HepG2 (cell line): ENCODE data around the gene TRPM1. TPM values are rescaled to one million over a fixed set of nuclear protein-coding genes. Genes with fewer than 3 reads are reported as not detected.
A peak's percentile ranks its signal among the peaks of the same experiment; 100 is the strongest.

Source experiments
- ATAC-seq: fragments of 200-7000 bp; cut with Tn5 transposase; 3 replicates; pipeline ENCODE4 v1.9.1; 2020; ENCODE audit warnings: mild to moderate bottlenecking, moderate library complexity
- BruUV-seq: library from RNA; stranded (reverse); fragments of 400-500 nt; replicated peaks from 2 replicates; lab custom pipeline; 2021; lab: Mats Ljungman, UMichigan
- CTCF ChIA-PET: fragments of 300-600 bp; formaldehyde crosslinking; extraction: SDS; loops from one replicate; lab custom pipeline; 2021; ENCODE audit warnings: low total read pairs, inconsistent platforms, low intra/inter-chr PET ratio; lab: Yijun Ruan, JAX
- POLR2A ChIA-PET: fragments of 350-600 bp; sonication (Branson Sonifier 250); formaldehyde crosslinking; loops from one replicate; lab custom pipeline; 2020; ENCODE audit warnings: antibody characterized with exemption, inconsistent platforms; lab: Yijun Ruan, JAX
- DNase-seq: peaks from one replicate; pipeline ENCODE4 v3.0.0-alpha.2; 2015; ENCODE audit warnings: low spot score
- FAIRE-seq: peaks from 3 replicates; lab custom pipeline; 2011; peaks lifted over from hg19 to GRCh38; lab: Jason Lieb, UNC
- H2AFZ ChIP-seq: one replicate; pipeline ENCODE4 v1.6.1; 2011; ENCODE audit warnings: low read length, inconsistent platforms
- H3K27ac ChIP-seq: fragments of 300-600 bp; 3 replicates; pipeline ENCODE4 v1.8.0; 2011; ENCODE audit warnings: mixed run types, mild to moderate bottlenecking, mixed read lengths, low read length, inconsistent platforms; ENCODE audit not compliant: insufficient read depth; ENCODE audit errors: extremely low read length
- H3K27me3 ChIP-seq, 2 experiments: fragments of 200-600 bp in 1 of 2; 2 replicates in 1 of 2; 3 replicates in 1 of 2; pipeline versions ENCODE4 v1.6.0 to v1.8.0; 2011; ENCODE audit warnings: low read length in 2 of 2, mild to moderate bottlenecking in 2 of 2, moderate library complexity in 2 of 2, inconsistent platforms in 1 of 2; ENCODE audit not compliant: insufficient read depth in 2 of 2, control insufficient read depth in 1 of 2
- H3K36me3 ChIP-seq, 2 experiments: fragments of 200-600 bp in 1 of 2; replicated peaks in 1 of 2; 2 replicates in 1 of 2; 3 replicates in 1 of 2; pipeline versions ENCODE4 v1.5.1 to v1.8.0; 2011; ENCODE audit warnings: low read length in 2 of 2, inconsistent platforms in 1 of 2; ENCODE audit not compliant: insufficient read depth in 2 of 2, control insufficient read depth in 1 of 2
- H3K4me1 ChIP-seq: 2 replicates; pipeline ENCODE4 v1.5.1; 2012; ENCODE audit warnings: low read length, inconsistent platforms; ENCODE audit not compliant: insufficient read depth
- H3K4me2 ChIP-seq: 2 replicates; pipeline ENCODE4 v1.6.0; 2011; ENCODE audit warnings: low read depth, low read length, inconsistent platforms
- H3K4me3 ChIP-seq, 3 experiments: fragments of 200-600 bp in 1 of 3; sonication (generic), shearing (Covaris generic) in 1 of 3; replicated peaks in 1 of 3; 2 replicates each; pipeline ENCODE4 v1.5.1; 2011 to 2016; ENCODE audit warnings: low read length in 3 of 3, inconsistent platforms in 2 of 3, low read depth in 2 of 3, mild to moderate bottlenecking in 2 of 3, control low read depth in 1 of 3, mixed read lengths in 1 of 3; ENCODE audit not compliant: insufficient read depth in 1 of 3
- H3K79me2 ChIP-seq: one replicate; pipeline ENCODE4 v1.6.1; 2011; ENCODE audit warnings: low read length, inconsistent platforms; ENCODE audit not compliant: insufficient read depth
- H3K9ac ChIP-seq: 2 replicates; pipeline ENCODE4 v1.6.0; 2011; ENCODE audit warnings: mild to moderate bottlenecking, low read depth, low read length, inconsistent platforms; ENCODE audit not compliant: insufficient read depth
- H3K9me3 ChIP-seq: 2 replicates; pipeline ENCODE4 v1.5.1; 2012; ENCODE audit warnings: mild to moderate bottlenecking, low read length
- H4K20me1 ChIP-seq: 2 replicates; pipeline ENCODE4 v1.6.0; 2011; ENCODE audit warnings: inconsistent platforms, mild to moderate bottlenecking, low read length, moderate library complexity; ENCODE audit not compliant: insufficient read depth
- ADNP ChIP-seq: sonication (generic); formaldehyde crosslinking; IDR thresholded peaks from 2 replicates; pipeline ENCODE4 v1.4.0; 2020; ENCODE audit warnings: missing genetic modification reagents
- ESRRA ChIP-seq: sonication (generic); formaldehyde crosslinking; IDR thresholded peaks from 2 replicates; pipeline ENCODE4 v1.5.1; 2020; ENCODE audit warnings: mild to moderate bottlenecking, low read depth, missing genetic modification reagents
- GPN1 ChIP-seq: sonication (generic); formaldehyde crosslinking; IDR thresholded peaks from 2 replicates; pipeline ENCODE4 v1.5.1; 2020; ENCODE audit warnings: missing genetic modification reagents, borderline replicate concordance
- HDAC1 ChIP-seq: sonication (generic); formaldehyde crosslinking; IDR thresholded peaks from 2 replicates; pipeline ENCODE4 v1.5.1; 2020; ENCODE audit warnings: mild to moderate bottlenecking, missing genetic modification reagents
- KAT2B ChIP-seq: fragments of 150-350 bp; IDR thresholded peaks from 2 replicates; pipeline ENCODE4 v1.6.1; 2014; ENCODE audit warnings: low read depth, low read length, borderline replicate concordance
- KDM2A ChIP-seq: sonication (generic); formaldehyde crosslinking; IDR thresholded peaks from 2 replicates; pipeline ENCODE4 v1.4.0; 2020; ENCODE audit warnings: low read depth, missing genetic modification reagents, borderline replicate concordance
- PRDM15 ChIP-seq: sonication (generic); formaldehyde crosslinking; IDR thresholded peaks from 2 replicates; pipeline ENCODE4 v1.4.0; 2020; ENCODE audit warnings: missing genetic modification reagents
- RBM22 ChIP-seq: fragments of 200-400 bp; formaldehyde crosslinking; optimal IDR thresholded peaks from 2 replicates; pipeline ENCODE3; 2017; ENCODE audit warnings: mild to moderate bottlenecking, low read length, moderate library complexity
- RNF219 ChIP-seq: sonication (generic); formaldehyde crosslinking; IDR thresholded peaks from 2 replicates; pipeline ENCODE4 v1.5.0; 2020; ENCODE audit warnings: mild to moderate bottlenecking, missing genetic modification reagents
- SMARCC2 ChIP-seq: fragments of 450-650 bp; IDR thresholded peaks from 2 replicates; pipeline ENCODE4 v1.6.1; 2017; ENCODE audit warnings: antibody characterized with exemption, mild to moderate bottlenecking
- TAF15 ChIP-seq: fragments of 200-400 bp; formaldehyde crosslinking; IDR thresholded peaks from one replicate; pipeline ENCODE4 v1.6.1; 2018; ENCODE audit warnings: mild to moderate bottlenecking, low read depth, low read length; ENCODE audit not compliant: poor library complexity, severe bottlenecking
- THAP7 ChIP-seq: sonication (generic); formaldehyde crosslinking; IDR thresholded peaks from 2 replicates; pipeline ENCODE4 v1.8.1; 2023; ENCODE audit warnings: mild to moderate bottlenecking, missing genetic modification reagents
- ZNF143 ChIP-seq: sonication (generic); formaldehyde crosslinking; IDR thresholded peaks from 2 replicates; pipeline ENCODE4 v1.4.0; 2020; ENCODE audit warnings: missing genetic modification reagents
- ZNF260 ChIP-seq: sonication (generic); formaldehyde crosslinking; IDR thresholded peaks from 2 replicates; pipeline ENCODE4 v1.4.0; 2020; ENCODE audit warnings: missing genetic modification reagents, low read depth, mild to moderate bottlenecking, borderline replicate concordance
- ZNF607 ChIP-seq: sonication (generic); formaldehyde crosslinking; IDR thresholded peaks from 2 replicates; pipeline ENCODE4 v1.5.1; 2020; ENCODE audit warnings: missing genetic modification reagents, mild to moderate bottlenecking, borderline replicate concordance
- WGBS: methylation state at CpG from one replicate; pipeline ENCODE4 v1.1.6; 2017; ENCODE audit warnings: low lambda C conversion rate; 5-methylcytosine and 5-hydroxymethylcytosine counted together
- in situ Hi-C: cut with HindIII; loops from 2 replicates; pipeline ENCODE4 v1.10.0; 2017; ENCODE audit warnings: low pct_unique_long_range_greater_than_20kb; ENCODE audit not compliant: extremely low pct_ligation_motif_present
- intact Hi-C: fragments of 100-400 bp; cut with micrococcal nuclease; formaldehyde crosslinking; loops from one replicate; pipeline ENCODE4 v1.10.0; 2022; ENCODE audit not compliant: unreplicated experiment
- polyA plus RNA-seq, 8 experiments: library from polyadenylated mRNA; depleted of rRNA in 3 of 8; stranded (reverse) in 7 of 8; unstranded in 1 of 8; fragments of >200 nt; fragmentation: Illumina TruSeq in 4 of 8; extraction: Trizol in 4 of 8; gene quantifications; 2 replicates each; pipeline versions ENCODE4 v1.2.1 to v1.2.3, GENCODE V29; 2011 to 2016; ENCODE audit warnings: low read depth in 4 of 8, missing spikeins in 1 of 8, mixed read lengths in 1 of 8; ENCODE audit not compliant: insufficient read depth in 1 of 8
- total RNA-seq, 5 experiments: library from RNA; depleted of rRNA; stranded (reverse); fragments of >200 nt; fragmentation: Illumina TruSeq; extraction: Trizol; gene quantifications; 2 replicates each; pipeline ENCODE4 v1.2.3, GENCODE V29; 2016; ENCODE audit warnings: low read depth in 1 of 5

Gene TRPM1
- total and polyA plus RNA-seq, 2 of the 13 experiments (the other 11 are each of a cell fraction or from before 2014, with no cell fraction given), result not detected

GRCh38 chr15:30991255-30992235, 110.0 kb downstream of the TRPM1 start, which contains the start of gene MTMR10:
Gene MTMR10, minus strand, starts transcription at chr15:30991628. Its CDS starts 122 bp downstream, at chr15:30991506.
- ChIA-PET POLR2A (interaction anchor here (1.2 to 2.8 kb wide), 10 partner anchors 9 to 166 kb away, joined by 3 to 21 read pairs (median 6); partner anchors contain the start of gene FAN1), CTCF (no interaction called here)
- Histone ChIP-seq H3K27me3 (no peaks in the 10 kb centered on the region; a peak in 1 of 5 replicates), H3K4me1 (peaks cover 41% of the 10 kb centered on the region), H3K4me2 (peak within 1 kb of the TSS; percentile 93), H3K79me2 (peaks cover 25% of the 10 kb centered on the region), H3K9me3 (no peaks in the 10 kb centered on the region), H4K20me1 (no peaks in the 10 kb centered on the region), H3K9ac (peak within 1 kb of the TSS; percentile 96), H3K4me3 (peak within 1 kb of the TSS; percentile 93 to 98 (median 97)), H3K27ac (peak within 1 kb of the TSS; percentile 89), H3K36me3 (peaks cover 1 to 7% of the 10 kb centered on the region in 2 experiments; a peak in 2 of 5 replicates), H2AFZ (peak within 1 kb of the TSS; percentile 29)
- BruUV-seq, result TSS peak; percentile 93
- peak; percentile 48 for DNase-seq
- in situ Hi-C loops (loop anchor here (25.0 kb wide), 1 partner anchor 146 kb away; no protein-coding TSS in a partner anchor), intact Hi-C loops (loop anchor here (5.0 to 10.0 kb wide), 3 partner anchors 87 to 133 kb away; partner anchors contain the start of gene FAN1)
- FAIRE-seq, result no peak
- peak; percentile 90 for ATAC-seq
- 0% methylated on average over 11 of the region's 114 CpGs for WGBS
- no peak for TF ChIP-seq ADNP (CRISPR knock-in tag)
- no peak for TF ChIP-seq SMARCC2
- TF ChIP-seq HDAC1 (CRISPR knock-in tag), result 0 out of 2 replicates have a peak, but pooled peaks have one; percentile 30
- TF ChIP-seq ZNF260 (CRISPR knock-in tag), result no peak
- TF ChIP-seq RBM22, result no peak
- no peak; the same call in 1 of the 2 replicates for TF ChIP-seq RNF219 (CRISPR knock-in tag)
- TF ChIP-seq TAF15, result no peak
- TF ChIP-seq PRDM15 (CRISPR knock-in tag), result peak; percentile 7; the same call in 1 of the 2 replicates
- TF ChIP-seq THAP7 (CRISPR knock-in tag), result peak; percentile 82; the same call in 1 of the 2 replicates
- TF ChIP-seq ZNF607 (CRISPR knock-in tag), result no peak; the same call in 1 of the 2 replicates
- TF ChIP-seq ESRRA (CRISPR knock-in tag), result 0 out of 2 replicates have a peak, but pooled peaks have one; percentile 15
- TF ChIP-seq GPN1 (CRISPR knock-in tag), result no peak
- no peak for TF ChIP-seq KAT2B
- TF ChIP-seq ZNF143, result peak; percentile 41; the same call in 1 of the 2 replicates
- TF ChIP-seq KDM2A, result peak; percentile 44
